Neuronal stem cell (in vitro differentiated cells): ENCODE data around the gene KCNJ5.

Experiments
- DNase-seq: peaks from one replicate; pipeline ENCODE4 v3.0.0-alpha.2; 2013; ENCODE audit warnings: low spot score
- H2AFZ ChIP-seq: one replicate; pipeline ENCODE4 v1.6.1; 2013; ENCODE audit warnings: mild to moderate bottlenecking, low read length, inconsistent platforms
- H2AK5ac ChIP-seq: 2 replicates; pipeline ENCODE4 v1.6.1; 2013; ENCODE audit warnings: low read depth, mild to moderate bottlenecking, inconsistent platforms, low read length, moderate library complexity, mixed read lengths
- H2BK120ac ChIP-seq: 2 replicates; pipeline ENCODE4 v1.6.1; 2013; ENCODE audit warnings: low read depth, mild to moderate bottlenecking, inconsistent platforms, low read length, moderate library complexity, mixed read lengths
- H2BK12ac ChIP-seq: one replicate; pipeline ENCODE4 v1.6.1; 2013; ENCODE audit warnings: low read length, inconsistent platforms
- H2BK15ac ChIP-seq: 2 replicates; pipeline ENCODE4 v1.6.1; 2013; ENCODE audit warnings: mild to moderate bottlenecking, low read length, inconsistent platforms, mixed read lengths
- H2BK5ac ChIP-seq: one replicate; pipeline ENCODE4 v1.6.1; 2013; ENCODE audit warnings: inconsistent platforms, mild to moderate bottlenecking, low read length, moderate library complexity
- H3K14ac ChIP-seq: one replicate; pipeline ENCODE4 v1.6.1; 2013; ENCODE audit warnings: low read length, inconsistent platforms
- H3K18ac ChIP-seq: 2 replicates; pipeline ENCODE4 v1.6.1; 2013; ENCODE audit warnings: low read length, inconsistent platforms
- H3K23ac ChIP-seq: 2 replicates; pipeline ENCODE4 v1.6.1; 2013; ENCODE audit warnings: low read depth, mild to moderate bottlenecking, mixed read lengths, low read length, inconsistent platforms; ENCODE audit not compliant: poor library complexity
- H3K27ac ChIP-seq: replicated peaks from 3 replicates; pipeline ENCODE4 v1.5.1; 2013; ENCODE audit warnings: low read length, inconsistent platforms
- H3K27me3 ChIP-seq, 3 experiments: 2 replicates each; pipeline ENCODE4 v1.6.1; 2013; ENCODE audit warnings: low read length in 3 of 3, mild to moderate bottlenecking in 2 of 3, inconsistent platforms in 1 of 3, low read depth in 1 of 3, mixed read lengths in 1 of 3, moderate library complexity in 1 of 3; ENCODE audit not compliant: control insufficient read depth in 3 of 3, insufficient read depth in 3 of 3
- H3K36me3 ChIP-seq, 2 donors: replicated peaks in 1 of 2; 2 replicates each; pipeline ENCODE4 v1.6.1; 2013; ENCODE audit warnings: low read length in 2 of 2; ENCODE audit not compliant: control insufficient read depth in 2 of 2, insufficient read depth in 2 of 2
- H3K4ac ChIP-seq: 2 replicates; pipeline ENCODE4 v1.6.1; 2013; ENCODE audit warnings: inconsistent platforms, mild to moderate bottlenecking, low read length, moderate library complexity
- H3K4me1 ChIP-seq, 2 donors: 1 replicate in 1 of 2; 2 replicates in 1 of 2; pipeline ENCODE4 v1.6.1; 2013; ENCODE audit warnings: low read length in 2 of 2, low read depth in 1 of 2; ENCODE audit not compliant: control insufficient read depth in 2 of 2, insufficient read depth in 1 of 2
- H3K4me2 ChIP-seq: one replicate; pipeline ENCODE4 v1.6.1; 2013; ENCODE audit warnings: mild to moderate bottlenecking, low read length, inconsistent platforms; ENCODE audit not compliant: insufficient read depth, poor library complexity, severe bottlenecking
- H3K4me3 ChIP-seq, 2 donors: 2 replicates each; pipeline ENCODE4 v1.5.1; 2013; ENCODE audit warnings: low read length in 2 of 2, mild to moderate bottlenecking in 2 of 2, inconsistent platforms in 1 of 2, moderate library complexity in 1 of 2
- H3K79me1 ChIP-seq: one replicate; pipeline ENCODE4 v1.6.1; 2013; ENCODE audit warnings: low read depth, mild to moderate bottlenecking, inconsistent platforms, low read length, moderate library complexity
- H3K9ac ChIP-seq: one replicate; pipeline ENCODE4 v1.6.1; 2013; ENCODE audit warnings: mild to moderate bottlenecking, low read depth, low read length, inconsistent platforms; ENCODE audit not compliant: poor library complexity
- H3K9me3 ChIP-seq, 2 donors: replicated peaks in 1 of 2; 2 replicates each; pipeline versions ENCODE3 to v1.6.1; 2013; ENCODE audit warnings: low read length in 2 of 2, mild to moderate bottlenecking in 2 of 2, inconsistent platforms in 1 of 2, low read depth in 1 of 2, mixed read lengths in 1 of 2, moderate library complexity in 1 of 2; ENCODE audit not compliant: control insufficient read depth in 2 of 2, insufficient read depth in 1 of 2
- H4K8ac ChIP-seq: one replicate; pipeline ENCODE4 v1.6.1; 2013; ENCODE audit warnings: low read depth, mild to moderate bottlenecking, inconsistent platforms, low read length, moderate library complexity
- H4K91ac ChIP-seq: one replicate; pipeline ENCODE4 v1.6.1; 2013; ENCODE audit warnings: low read length, low read depth, mild to moderate bottlenecking, inconsistent platforms; ENCODE audit not compliant: poor library complexity
- whole genome bisulfite sequencing, 2 donors: extraction: QIAGEN DNeasy Blood & Tissue Kit; methylation state at CpG; one replicate each; pipeline ENCODE4 v1.1.7; 2013; ENCODE audit warnings: missing lambda C conversion rate in 2 of 2, mixed read lengths in 1 of 2; ENCODE audit not compliant: insufficient read length in 2 of 2, insufficient replicate concordance in 1 of 2; ENCODE audit errors: extremely low coverage in 2 of 2; 5-methylcytosine and 5-hydroxymethylcytosine counted together

The KCNJ5 gene

GRCh38 chr11:128964463-128964930 is 73.3 kb downstream of the KCNJ5 start:
- Histone ChIP-seq H3K14ac (no peak overlapping the region), H3K4me1 (peaks cover 4 to 11% of the 10 kb centered on the region in 2 donors), H3K4ac (no peak overlapping the region), H2BK120ac (no peak overlapping the region), H3K18ac (peak overlapping the region; percentile 32), H2BK5ac (no peak overlapping the region), H3K36me3 (peaks cover 8 to 32% of the 10 kb centered on the region in 2 donors), H3K27ac (no peak overlapping the region), H2AK5ac (no peak overlapping the region), H2BK12ac (no peak overlapping the region), H3K27me3 (no peaks in the 10 kb centered on the region), H4K91ac (no peak overlapping the region), H3K79me1 (no peaks in the 10 kb centered on the region), H2AFZ (no peak overlapping the region), H3K4me3 (no peak overlapping the region), H3K9me3 (no peaks in the 10 kb centered on the region), H3K9ac (no peak overlapping the region), H3K4me2 (no peak overlapping the region), H4K8ac (no peak overlapping the region), H3K23ac (no peak overlapping the region), H2BK15ac (no peak overlapping the region)
- WGBS, 2 donors: no CpG with 5 or more reads among the region's 7 CpGs
- DNase-seq: no peak

DNA sequence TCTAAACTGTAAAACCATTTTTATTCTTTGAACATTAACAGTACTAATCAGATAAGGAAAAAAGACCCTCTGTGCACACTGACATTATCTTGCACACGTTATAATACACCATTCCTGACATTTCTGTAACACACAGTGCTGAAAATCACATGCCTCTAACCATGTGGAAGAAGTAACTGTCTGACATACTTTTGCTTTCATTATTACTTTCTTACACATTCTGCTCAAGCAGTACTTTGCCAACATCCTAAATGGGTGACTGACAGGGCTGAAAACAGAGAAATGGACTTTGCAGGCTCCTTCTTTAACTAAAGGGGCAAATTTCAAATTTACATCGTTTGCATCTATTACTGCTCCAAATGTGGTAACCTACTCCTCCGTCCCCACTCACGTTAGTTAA is 74.3 kb downstream of the KCNJ5 start:
- Histone ChIP-seq H2BK12ac (no peak overlapping the region), H3K4me2 (no peak overlapping the region), H3K27ac (no peak overlapping the region), H3K79me1 (no peaks in the 10 kb centered on the region), H3K9ac (no peak overlapping the region), H3K4ac (no peak overlapping the region), H2AFZ (no peak overlapping the region), H3K23ac (no peak overlapping the region), H4K91ac (no peak overlapping the region), H3K14ac (no peak overlapping the region), H3K9me3 (no peaks in the 10 kb centered on the region), H3K18ac (no peak overlapping the region), H3K4me3 (no peak overlapping the region), H2BK120ac (no peak overlapping the region), H4K8ac (no peak overlapping the region), H3K27me3 (no peaks in the 10 kb centered on the region), H3K4me1 (peaks cover 4 to 11% of the 10 kb centered on the region in 2 donors), H2BK15ac (no peak overlapping the region), H2BK5ac (no peak overlapping the region), H2AK5ac (no peak overlapping the region), H3K36me3 (peaks cover 16 to 42% of the 10 kb centered on the region in 2 donors)
- no CpG with 5 or more reads among the region's 4 CpGs for WGBS, 2 donors
- DNase-seq: no peak

DNA sequence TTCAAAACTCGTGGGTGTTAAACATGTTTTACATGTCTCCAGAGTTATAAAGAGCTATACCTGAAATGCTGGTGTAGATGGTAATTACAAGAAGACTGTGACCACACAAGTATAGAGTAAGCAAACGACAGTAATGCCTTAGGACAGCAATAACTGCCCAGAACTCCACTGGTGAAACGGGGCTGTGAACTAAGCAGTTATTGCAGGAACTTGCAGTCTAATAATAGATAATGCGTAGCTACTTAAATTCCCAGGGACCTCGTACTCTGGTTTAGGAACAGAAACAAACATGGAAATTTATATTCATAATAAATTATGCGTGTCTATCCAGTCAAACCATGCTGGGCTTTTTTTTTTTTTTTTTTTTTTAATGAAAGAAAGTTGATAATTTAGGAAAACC is 76.4 kb downstream of the KCNJ5 start:
- no peak overlapping the region for H4K8ac ChIP-seq
- no peaks in the 10 kb centered on the region for H3K9me3 ChIP-seq
- H3K27me3 ChIP-seq: no peaks in the 10 kb centered on the region
- WGBS, 2 donors: no CpG with 5 or more reads among the region's 6 CpGs
- H2BK15ac ChIP-seq: no peak overlapping the region
- no peak overlapping the region for H3K23ac ChIP-seq
- H3K4ac ChIP-seq: no peak overlapping the region
- DNase-seq: no peak
- H2AK5ac ChIP-seq: no peak overlapping the region
- no peak overlapping the region for H3K27ac ChIP-seq
- H2AFZ ChIP-seq: no peak overlapping the region
- H3K4me2 ChIP-seq: no peak overlapping the region
- H4K91ac ChIP-seq: no peak overlapping the region
- no peak overlapping the region for H3K18ac ChIP-seq
- H3K14ac ChIP-seq: no peak overlapping the region
- no peak overlapping the region for H2BK12ac ChIP-seq
- no peak overlapping the region for H3K4me3 ChIP-seq
- peaks cover 24 to 63% of the 10 kb centered on the region in 2 donors for H3K36me3 ChIP-seq
- peaks cover 4 to 11% of the 10 kb centered on the region in 2 donors for H3K4me1 ChIP-seq
- H2BK120ac ChIP-seq: no peak overlapping the region
- no peak overlapping the region for H2BK5ac ChIP-seq
- no peak overlapping the region for H3K9ac ChIP-seq
- no peaks in the 10 kb centered on the region for H3K79me1 ChIP-seq

DNA sequence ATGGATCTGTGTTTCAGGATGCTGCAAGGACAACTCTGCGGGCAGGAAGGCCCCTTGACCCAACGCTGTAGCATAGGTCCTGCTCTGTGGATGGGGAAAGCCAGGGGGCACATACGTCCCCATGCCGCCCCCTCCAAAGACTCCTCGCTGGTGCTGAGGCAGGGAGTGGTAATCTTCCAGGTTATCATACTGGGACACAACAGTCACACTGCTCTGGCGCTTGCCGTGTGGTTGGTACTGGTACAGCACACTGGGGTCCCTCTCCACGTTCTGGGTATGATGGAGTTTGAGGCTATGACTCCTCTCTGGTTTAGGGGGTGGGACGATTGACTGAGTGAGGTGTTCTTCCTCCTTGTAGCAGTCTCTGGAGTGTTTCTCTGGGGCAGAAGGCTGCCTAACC is 77.8 kb downstream of the KCNJ5 start:
- Histone ChIP-seq H3K27me3 (no peaks in the 10 kb centered on the region), H3K9ac (no peak overlapping the region), H3K9me3 (no peaks in the 10 kb centered on the region), H3K4me1 (peaks cover 4 to 7% of the 10 kb centered on the region in 2 donors), H4K91ac (no peak overlapping the region), H3K23ac (no peak overlapping the region), H3K36me3 (peaks cover 28 to 76% of the 10 kb centered on the region in 2 donors), H3K4ac (no peak overlapping the region), H2BK5ac (no peak overlapping the region), H2BK120ac (no peak overlapping the region), H2BK15ac (no peak overlapping the region), H2AFZ (no peak overlapping the region), H2AK5ac (no peak overlapping the region), H3K79me1 (no peaks in the 10 kb centered on the region), H4K8ac (no peak overlapping the region), H3K4me2 (no peak overlapping the region), H2BK12ac (no peak overlapping the region), H3K18ac (no peak overlapping the region), H3K27ac (no peak overlapping the region), H3K14ac (no peak overlapping the region), H3K4me3 (no peak overlapping the region)
- no peak for DNase-seq
- no CpG with 5 or more reads among the region's 9 CpGs for WGBS, 2 donors
